AG10803 (cell line): ENCODE data around the gene IGFALS.

Experiments used
- DNase-seq: peaks from one replicate; pipeline ENCODE4 v3.0.0; 2010; ENCODE audit warnings: low read depth
- H3K4me3 ChIP-seq: 2 replicates; pipeline ENCODE4 v1.5.1; 2011; ENCODE audit warnings: mild to moderate bottlenecking, low read length, control low read depth
- CTCF ChIP-seq: conservative IDR thresholded peaks from 2 replicates; pipeline ENCODE4 v1.5.1; 2011; ENCODE audit warnings: mild to moderate bottlenecking, low read length, control low read depth, inconsistent platforms

IGFALS gene

DNA sequence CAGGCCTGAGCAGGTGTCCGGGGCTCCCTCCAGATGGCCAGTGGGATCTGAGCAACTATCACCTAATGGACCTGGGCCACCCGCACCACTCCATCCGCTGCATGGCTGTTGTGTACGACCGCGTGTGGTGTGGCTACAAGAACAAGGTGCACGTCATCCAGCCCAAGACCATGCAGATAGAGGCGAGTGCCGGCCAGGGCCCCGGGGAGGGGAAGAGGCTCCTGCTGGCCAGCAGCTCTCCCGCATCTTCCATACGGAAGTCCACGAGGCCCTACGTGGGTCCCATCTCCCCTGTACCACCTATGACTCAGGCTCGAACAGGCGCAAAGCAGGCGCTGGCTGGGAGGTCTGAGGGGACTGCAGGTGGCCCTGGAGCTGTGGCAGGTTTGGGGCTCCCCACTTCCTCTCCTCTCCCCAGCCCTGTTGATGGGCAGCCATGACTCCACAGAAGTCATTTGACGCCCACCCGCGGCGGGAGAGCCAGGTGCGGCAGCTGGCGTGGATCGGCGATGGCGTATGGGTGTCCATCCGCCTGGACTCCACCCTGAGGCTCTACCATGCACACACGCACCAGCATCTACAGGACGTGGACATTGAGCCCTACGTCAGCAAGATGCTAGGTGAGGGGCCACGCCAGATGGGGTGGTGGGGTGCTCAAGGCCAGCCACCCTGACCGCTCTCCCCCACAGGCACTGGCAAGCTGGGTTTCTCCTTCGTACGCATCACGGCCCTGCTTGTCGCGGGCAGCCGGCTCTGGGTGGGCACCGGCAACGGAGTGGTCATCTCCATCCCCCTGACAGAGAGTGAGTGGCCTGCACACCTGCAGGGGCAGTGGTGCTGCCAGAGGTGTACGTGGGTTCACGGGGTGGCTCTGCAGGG lies 26.1 kb downstream of the IGFALS start:
- TF ChIP-seq CTCF: no peak
- no peak for DNase-seq
- no peak overlapping the region for H3K4me3 ChIP-seq

DNA sequence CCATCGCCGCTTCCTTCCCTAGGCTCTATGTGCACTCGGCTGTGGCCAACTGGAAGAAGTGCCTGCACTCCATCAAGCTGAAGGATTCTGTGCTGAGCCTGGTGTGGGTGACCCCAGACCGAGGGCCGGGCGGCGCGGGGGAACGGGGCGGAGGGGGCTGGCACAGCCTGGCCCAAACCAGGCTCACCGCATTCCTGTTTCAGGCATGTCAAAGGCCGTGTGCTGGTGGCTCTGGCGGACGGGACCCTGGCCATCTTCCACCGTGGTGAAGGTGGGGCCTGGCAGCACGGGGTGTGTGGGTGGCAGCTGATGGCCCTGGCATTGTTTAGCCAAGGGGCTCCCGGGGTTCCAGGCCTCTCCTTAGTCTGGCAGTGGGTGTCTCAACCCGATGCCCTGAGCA lies 26.8 kb downstream of the IGFALS start:
- no peak for DNase-seq
- H3K4me3 ChIP-seq: no peak overlapping the region
- TF ChIP-seq CTCF: no peak

DNA sequence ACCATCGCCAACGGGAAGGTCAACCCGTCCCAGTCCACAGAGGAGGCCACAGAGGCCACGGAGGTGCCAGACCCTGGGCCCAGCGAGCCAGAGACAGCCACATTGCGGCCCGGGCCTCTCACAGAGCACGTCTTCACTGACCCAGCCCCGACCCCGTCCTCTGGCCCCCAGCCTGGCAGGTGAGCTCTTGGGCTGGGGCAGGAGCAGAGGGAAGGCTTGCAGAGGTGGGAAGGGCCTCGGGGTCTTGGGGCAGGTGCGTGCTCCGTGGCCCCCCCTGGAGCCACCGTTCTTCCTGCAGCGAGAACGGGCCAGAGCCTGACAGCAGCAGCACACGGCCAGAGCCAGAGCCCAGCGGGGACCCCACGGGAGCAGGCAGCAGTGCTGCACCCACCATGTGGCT lies 27.3 kb downstream of the IGFALS start:
- H3K4me3 ChIP-seq: no peak overlapping the region
- no peak for TF ChIP-seq CTCF
- no peak for DNase-seq

- no peak overlapping the region for H3K4me3 ChIP-seq
- TF ChIP-seq CTCF: no peak
- DNase-seq: no peak
Measured at GRCh38 chr16:1765826-1766225, 27.7 kb downstream of the IGFALS start.

- no peak overlapping the region for H3K4me3 ChIP-seq
- TF ChIP-seq CTCF: no peak
- no peak for DNase-seq
Measured at GRCh38 chr16:1764971-1765370, 28.5 kb downstream of the IGFALS start.

DNA sequence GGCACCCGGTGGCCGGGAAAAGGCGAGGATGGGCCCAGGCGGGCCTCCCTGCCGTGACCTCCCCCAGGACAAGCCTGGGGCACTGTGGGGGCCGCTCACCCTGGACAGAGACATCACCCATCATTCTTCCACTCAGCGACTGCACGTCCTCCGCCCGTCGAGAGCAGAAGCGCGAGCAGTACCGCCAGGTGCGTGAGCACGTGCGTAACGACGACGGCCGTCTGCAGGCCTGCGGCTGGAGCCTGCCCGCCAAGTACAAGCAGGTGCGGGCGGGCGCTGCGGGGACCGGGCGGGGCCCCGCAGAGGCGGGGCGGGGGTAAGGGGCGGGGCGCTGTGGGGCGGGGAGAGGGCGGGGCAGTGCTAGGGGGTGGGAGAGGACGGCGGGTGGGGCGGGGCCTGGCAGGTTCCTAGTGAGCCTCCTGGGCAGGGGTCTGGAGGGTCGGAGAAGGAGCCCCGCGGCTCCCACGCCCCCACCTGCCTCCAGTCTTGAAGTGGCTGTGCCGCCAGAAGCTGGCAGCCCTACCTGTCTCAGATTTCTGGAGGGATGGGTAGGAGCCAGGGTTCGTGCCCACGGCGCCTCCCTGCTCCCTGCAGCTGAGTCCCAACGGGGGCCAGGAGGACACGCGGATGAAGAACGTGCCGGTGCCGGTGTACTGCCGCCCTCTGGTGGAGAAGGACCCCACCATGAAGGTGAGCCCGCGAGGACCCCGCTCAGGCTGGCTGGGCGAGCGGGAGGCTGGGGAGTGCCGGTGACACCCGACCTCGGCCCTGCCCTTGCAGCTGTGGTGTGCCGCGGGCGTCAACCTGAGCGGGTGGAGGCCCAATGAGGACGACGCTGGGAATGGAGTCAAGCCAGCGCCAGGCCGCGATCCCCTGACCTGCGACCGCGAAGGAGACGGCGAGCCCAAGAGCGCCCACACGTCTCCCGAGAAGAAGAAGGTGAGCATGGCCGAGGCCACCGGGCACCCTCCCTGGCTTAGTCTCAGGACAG lies 29.7 kb downstream of the IGFALS start:
- no peak for DNase-seq
- TF ChIP-seq CTCF: peak; percentile 22
- no peak overlapping the region for H3K4me3 ChIP-seq
